CD4-positive, alpha-beta T cell treated with Interleukin-15 for 1 hour (primary cell): ENCODE measurements around the gene FBXO8.

Source experiments
- DNase-seq: peaks from one replicate; pipeline ENCODE4 v3.0.0-alpha.2; 2020

The FBXO8 gene

DNA sequence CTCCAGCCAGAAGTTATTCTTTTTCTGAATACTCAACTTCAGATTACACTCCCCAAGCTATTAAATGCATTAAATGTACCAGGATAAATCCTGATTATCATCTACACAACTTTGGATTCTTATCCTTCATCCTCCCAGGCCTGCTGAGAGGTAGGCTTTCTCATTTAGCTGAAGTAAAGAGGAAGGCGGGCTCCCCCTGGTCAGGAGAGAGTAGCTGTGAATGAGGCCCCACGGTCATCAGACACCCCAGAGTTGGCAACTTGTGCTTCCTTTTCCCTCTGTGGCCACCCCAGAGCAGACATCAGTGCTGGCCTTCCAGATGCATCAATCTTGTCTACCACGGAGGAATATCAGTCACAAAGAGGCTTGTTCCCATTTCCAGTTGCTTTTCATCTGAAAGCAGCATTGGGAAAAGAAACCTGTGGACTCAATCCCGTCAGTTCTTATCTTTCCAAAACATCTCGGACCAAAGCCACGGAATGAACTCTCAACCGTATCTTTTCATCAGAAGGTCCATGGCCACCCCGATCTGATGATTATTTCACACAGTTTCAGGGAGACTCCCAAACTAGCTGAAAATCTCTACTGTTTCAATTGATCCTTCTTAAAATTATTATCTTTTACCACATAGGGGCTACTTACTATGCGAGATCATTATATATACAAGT is 79.2 kb downstream of the FBXO8 start:
- DNase-seq = no peak

- DNase-seq = no peak
Observed at GRCh38 chr4:174201871-174202270, 81.6 kb downstream of the FBXO8 start.

- DNase-seq = no peak
Observed at GRCh38 chr4:174199735-174200134, 83.7 kb downstream of the FBXO8 start.

- no peak for DNase-seq
Observed at GRCh38 chr4:174198828-174199227, 84.6 kb downstream of the FBXO8 start.

- DNase-seq = no peak
Observed at GRCh38 chr4:174198396-174198795, 85.1 kb downstream of the FBXO8 start.

DNA sequence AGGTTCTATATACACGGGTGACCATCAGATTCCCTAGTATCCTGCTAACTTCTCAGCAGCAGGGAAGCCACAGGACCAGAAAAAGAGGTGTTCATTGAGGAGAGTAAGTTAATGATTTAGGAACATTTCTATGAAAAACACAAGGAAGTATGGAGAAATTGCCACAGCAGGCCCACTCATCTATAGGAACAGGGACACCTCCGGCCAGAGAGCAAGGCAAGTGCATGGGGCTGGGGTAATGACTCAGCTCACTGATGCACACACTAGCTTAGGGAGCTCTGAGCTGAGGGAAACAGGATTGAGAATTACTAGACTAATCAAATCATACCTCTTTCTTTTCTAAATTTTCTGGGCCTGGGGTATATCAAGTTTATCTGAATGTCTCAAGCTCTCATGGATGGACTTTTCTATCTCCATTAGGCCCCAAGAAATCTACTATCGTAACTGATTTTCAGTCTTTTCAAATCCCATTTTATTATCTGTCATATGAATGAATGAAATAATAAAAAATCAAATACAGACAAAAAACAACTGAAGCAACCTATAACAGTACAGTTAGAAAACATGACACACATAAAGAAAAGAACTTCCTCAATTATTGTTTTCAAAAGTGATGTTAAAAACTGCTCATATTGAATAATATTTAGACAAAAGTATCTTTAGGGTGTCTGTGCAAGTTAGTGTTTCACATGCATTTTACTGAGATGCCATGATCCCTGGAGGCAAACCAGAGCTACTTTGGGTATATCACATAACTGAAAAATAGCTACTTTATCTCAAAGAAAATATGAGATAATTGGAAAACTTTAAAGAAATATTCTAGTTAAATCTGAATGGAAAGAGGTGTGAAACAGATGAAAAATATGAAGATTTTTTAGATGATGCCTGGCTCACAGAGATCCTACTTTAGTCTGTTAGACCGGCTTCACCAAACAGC is 89.8 kb downstream of the FBXO8 start:
- no peak for DNase-seq

GRCh38 chr4:174192943-174193342 is 90.5 kb downstream of the FBXO8 start:
- DNase-seq = no peak

- no peak for DNase-seq
Observed at GRCh38 chr4:174190832-174191500, 92.5 kb downstream of the FBXO8 start.

DNA sequence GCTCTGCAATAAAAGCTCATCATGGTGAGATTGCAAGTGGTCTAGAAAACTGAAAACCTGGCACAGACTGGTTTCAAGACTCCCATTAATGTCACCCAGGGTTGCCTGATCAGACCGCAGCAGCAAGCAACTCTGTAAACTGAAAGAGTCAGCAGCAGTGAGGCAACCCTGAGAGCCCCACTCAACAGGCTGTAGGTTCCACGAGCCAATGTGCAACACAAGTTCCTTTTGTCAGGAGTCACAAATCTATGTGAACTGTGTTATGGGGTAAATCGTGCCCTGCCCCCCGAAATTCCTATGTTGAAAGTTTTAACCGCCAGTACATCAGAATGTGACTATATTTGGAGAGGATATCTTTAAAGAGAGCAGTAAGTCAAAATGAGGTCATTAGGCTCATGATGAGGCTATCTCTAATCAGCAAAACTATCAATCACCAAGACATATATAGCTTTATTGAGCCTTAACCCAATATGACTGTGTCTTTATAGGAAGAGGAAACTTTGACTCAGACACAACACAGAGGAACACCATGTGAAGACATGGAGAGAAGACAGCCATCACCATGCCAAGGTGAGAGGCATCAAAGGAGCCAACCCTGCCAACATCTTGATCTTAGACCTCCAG is 94.0 kb downstream of the FBXO8 start:
- no peak for DNase-seq
